ENCODE results near the gene PITPNM2.

Gene PITPNM2

GRCh38 chr12:123143736-123144461 is 7.0 kb downstream of the PITPNM2 start:
- no peak for DNase-seq

- no peak for DNase-seq
Measured at GRCh38 chr12:123142921-123143735, 7.8 kb downstream of the PITPNM2 start.

GRCh38 chr12:123142518-123142840 is 8.4 kb downstream of the PITPNM2 start:
- DNase-seq = no peak

- DNase-seq = no peak
Measured at GRCh38 chr12:123141615-123142517, 9.0 kb downstream of the PITPNM2 start.

- no peak for DNase-seq
Measured at GRCh38 chr12:123140676-123141614, 9.9 kb downstream of the PITPNM2 start.

- DNase-seq = no peak
Measured at GRCh38 chr12:123139926-123140675, 10.8 kb downstream of the PITPNM2 start.

GRCh38 chr12:123135688-123136087 is 15.2 kb downstream of the PITPNM2 start:
- DNase-seq = no peak

GRCh38 chr12:123134826-123135225 is 16.1 kb downstream of the PITPNM2 start:
- DNase-seq = no peak

GRCh38 chr12:123134271-123134671 is 16.6 kb downstream of the PITPNM2 start:
- no peak for DNase-seq

GRCh38 chr12:123133701-123134100 is 17.2 kb downstream of the PITPNM2 start:
- no peak for DNase-seq

GRCh38 chr12:123132951-123133619 is 17.8 kb downstream of the PITPNM2 start:
- DNase-seq = no peak

- DNase-seq = no peak
Measured at GRCh38 chr12:123131879-123132402, 18.9 kb downstream of the PITPNM2 start.

- DNase-seq = no peak
Measured at GRCh38 chr12:123131291-123131832, 19.5 kb downstream of the PITPNM2 start.

- no peak for DNase-seq
Measured at GRCh38 chr12:123129621-123130020, 21.3 kb downstream of the PITPNM2 start.

GRCh38 chr12:123127182-123127495 is 23.8 kb downstream of the PITPNM2 start:
- DNase-seq = no peak

- DNase-seq = no peak
Measured at GRCh38 chr12:123126294-123127181, 24.4 kb downstream of the PITPNM2 start.

- no peak for DNase-seq
Measured at GRCh38 chr12:123122626-123123025, 28.3 kb downstream of the PITPNM2 start.

GRCh38 chr12:123121670-123122069 is 29.2 kb downstream of the PITPNM2 start:
- no peak for DNase-seq

- DNase-seq = peak; percentile 38
Measured at GRCh38 chr12:123120452-123121166, 30.3 kb downstream of the PITPNM2 start.
